ENCODE results near the gene EDARADD. TPM values are rescaled to one million over a fixed set of nuclear protein-coding genes. Genes with fewer than 3 reads are reported as not detected.
"Not testable (repeated sequence)": the region's sequence is repeated elsewhere in the genome, so short reads cannot be mapped to it uniquely, and the experiment has no call there.

Gene EDARADD
- total RNA-seq, 1 experiment from 2014 or later: 0.30 TPM

DNA sequence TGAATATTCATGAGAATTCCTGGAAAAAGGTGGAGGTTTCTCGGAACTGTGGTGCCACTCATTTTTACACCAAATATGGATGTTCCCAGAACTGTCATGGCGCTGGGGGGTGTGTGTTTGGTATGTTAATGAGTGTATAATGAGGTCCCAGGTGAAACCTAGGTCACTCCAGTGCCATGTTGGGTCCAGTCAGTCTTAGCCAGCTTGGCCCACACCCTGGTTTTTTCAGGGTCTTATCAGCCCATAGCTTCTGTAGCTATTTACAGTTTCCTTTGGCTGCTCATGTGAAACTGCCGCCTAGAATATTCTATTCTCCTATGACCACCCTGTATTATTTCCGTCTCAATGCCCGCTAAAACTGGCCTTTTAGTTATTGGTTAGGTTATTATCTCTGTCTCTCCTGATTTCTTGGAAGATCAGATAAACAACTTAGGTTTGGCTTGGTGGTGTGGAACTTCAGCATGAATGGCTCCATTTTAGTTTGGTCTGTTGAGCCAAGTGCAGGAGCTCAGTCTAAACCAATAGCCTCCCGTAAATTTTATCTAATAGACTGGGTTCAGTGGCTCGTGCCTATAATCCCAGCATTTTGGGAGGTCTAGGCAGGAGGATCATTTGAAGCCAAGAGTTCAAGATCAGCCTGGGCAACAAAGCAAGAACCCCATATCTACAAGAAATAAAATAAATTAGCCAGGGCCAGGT, 42.1 kb upstream of the EDARADD start:
- POLR2A ChIA-PET: no interaction called here
- Histone ChIP-seq H3K79me2 (ENCODE audit: insufficient read depth, low read length) (no peaks in the 10 kb centered on the region), H3K4me2 (ENCODE audit: low read length) (no peak overlapping the region), H3K36me3 (ENCODE audit: control insufficient read depth in 1 of 2, insufficient read depth in 2 of 2, low read length in 2 of 2) (no peaks in the 10 kb centered on the region), H3K4me1 (ENCODE audit: control insufficient read depth in 1 of 2, insufficient read depth in 2 of 2, low read length in 2 of 2) (no peaks in the 10 kb centered on the region), H3K27me3 (ENCODE audit: insufficient read depth, low read length) (no peaks in the 10 kb centered on the region), H3K27ac (ENCODE audit: low read depth, low read length) (no peak overlapping the region), H3K9me2 (ENCODE audit: insufficient read depth) (no peaks in the 10 kb centered on the region), H3K9me3 (ENCODE audit: control insufficient read depth in 1 of 2, insufficient read depth in 1 of 2, low read depth in 1 of 2, low read length in 2 of 2) (no peaks in the 10 kb centered on the region), H3K9ac (ENCODE audit: low read length) (no peak overlapping the region), H2AFZ (ENCODE audit: low read depth, low read length, poor library complexity, severe bottlenecking) (no peak overlapping the region), H4K20me1 (ENCODE audit: insufficient read depth) (no peaks in the 10 kb centered on the region), H3K4me3 (replicated peaks in 1 of 2; ENCODE audit: low read depth in 1 of 2, low read length in 2 of 2) (no peak overlapping the region)
- intact Hi-C loops (cut with micrococcal nuclease): no loop called here
- RAD21 ChIA-PET (ENCODE audit: low non-redundant PET in 1 of 2, low total read pairs in 2 of 2, uncharacterized antibody in 2 of 2, unreplicated experiment in 2 of 2): no interaction called here
- DNase-seq (ENCODE audit: low read depth, low spot score): no peak
- TF ChIP-seq ZFX (IDR thresholded peaks at IDR 0.05) (no peak), SIN3A (IDR thresholded peaks at IDR 0.05; ENCODE audit: low read depth) (no peak), TCF7L2 (IDR thresholded peaks at IDR 0.05; ENCODE audit: borderline replicate concordance, extremely low read depth, insufficient read depth, insufficient read length) (no peak), FOSL1 (IDR thresholded peaks at IDR 0.05; ENCODE audit: low read depth) (no peak), POLR2AphosphoS5 (IDR thresholded peaks at IDR 0.05; ENCODE audit: low read depth, low read length) (no peak), ELF1 (IDR thresholded peaks at IDR 0.05; ENCODE audit: borderline replicate concordance, low read depth) (no peak), YY1 (IDR thresholded peaks at IDR 0.05; ENCODE audit: extremely low read depth, insufficient replicate concordance, low read depth, low read length) (no peak), JUND (IDR thresholded peaks at IDR 0.05) (no peak), POLR2A (IDR thresholded peaks at IDR 0.05; ENCODE audit: borderline replicate concordance, extremely low read depth, insufficient read depth, insufficient read length) (no peak), CEBPB (IDR thresholded peaks at IDR 0.05; ENCODE audit: low read depth) (no peak), EZH2phosphoT487 (IDR thresholded peaks at IDR 0.05; ENCODE audit: borderline replicate concordance) (no peak)
- TF ChIP-seq, protein P1, sequence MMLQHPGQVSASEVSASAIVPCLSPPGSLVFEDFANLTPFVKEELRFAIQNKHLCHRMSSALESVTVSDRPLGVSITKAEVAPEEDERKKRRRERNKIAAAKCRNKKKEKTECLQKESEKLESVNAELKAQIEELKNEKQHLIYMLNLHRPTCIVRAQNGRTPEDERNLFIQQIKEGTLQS (IDR thresholded peaks at IDR 0.05): no peak
- TF ChIP-seq, protein P2, sequence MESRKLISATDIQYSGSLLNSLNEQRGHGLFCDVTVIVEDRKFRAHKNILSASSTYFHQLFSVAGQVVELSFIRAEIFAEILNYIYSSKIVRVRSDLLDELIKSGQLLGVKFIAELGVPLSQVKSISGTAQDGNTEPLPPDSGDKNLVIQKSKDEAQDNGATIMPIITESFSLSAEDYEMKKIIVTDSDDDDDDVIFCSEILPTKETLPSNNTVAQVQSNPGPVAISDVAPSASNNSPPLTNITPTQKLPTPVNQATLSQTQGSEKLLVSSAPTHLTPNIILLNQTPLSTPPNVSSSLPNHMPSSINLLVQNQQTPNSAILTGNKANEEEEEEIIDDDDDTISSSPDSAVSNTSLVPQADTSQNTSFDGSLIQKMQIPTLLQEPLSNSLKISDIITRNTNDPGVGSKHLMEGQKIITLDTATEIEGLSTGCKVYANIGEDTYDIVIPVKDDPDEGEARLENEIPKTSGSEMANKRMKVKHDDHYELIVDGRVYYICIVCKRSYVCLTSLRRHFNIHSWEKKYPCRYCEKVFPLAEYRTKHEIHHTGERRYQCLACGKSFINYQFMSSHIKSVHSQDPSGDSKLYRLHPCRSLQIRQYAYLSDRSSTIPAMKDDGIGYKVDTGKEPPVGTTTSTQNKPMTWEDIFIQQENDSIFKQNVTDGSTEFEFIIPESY (IDR thresholded peaks at IDR 0.05; ENCODE audit: extremely low read depth, insufficient replicate concordance, low read length): no peak
- TF ChIP-seq, protein P3, sequence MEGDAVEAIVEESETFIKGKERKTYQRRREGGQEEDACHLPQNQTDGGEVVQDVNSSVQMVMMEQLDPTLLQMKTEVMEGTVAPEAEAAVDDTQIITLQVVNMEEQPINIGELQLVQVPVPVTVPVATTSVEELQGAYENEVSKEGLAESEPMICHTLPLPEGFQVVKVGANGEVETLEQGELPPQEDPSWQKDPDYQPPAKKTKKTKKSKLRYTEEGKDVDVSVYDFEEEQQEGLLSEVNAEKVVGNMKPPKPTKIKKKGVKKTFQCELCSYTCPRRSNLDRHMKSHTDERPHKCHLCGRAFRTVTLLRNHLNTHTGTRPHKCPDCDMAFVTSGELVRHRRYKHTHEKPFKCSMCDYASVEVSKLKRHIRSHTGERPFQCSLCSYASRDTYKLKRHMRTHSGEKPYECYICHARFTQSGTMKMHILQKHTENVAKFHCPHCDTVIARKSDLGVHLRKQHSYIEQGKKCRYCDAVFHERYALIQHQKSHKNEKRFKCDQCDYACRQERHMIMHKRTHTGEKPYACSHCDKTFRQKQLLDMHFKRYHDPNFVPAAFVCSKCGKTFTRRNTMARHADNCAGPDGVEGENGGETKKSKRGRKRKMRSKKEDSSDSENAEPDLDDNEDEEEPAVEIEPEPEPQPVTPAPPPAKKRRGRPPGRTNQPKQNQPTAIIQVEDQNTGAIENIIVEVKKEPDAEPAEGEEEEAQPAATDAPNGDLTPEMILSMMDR (IDR thresholded peaks at IDR 0.05 in 2 of 3, conservative IDR thresholded peaks at IDR 0.05 in 1 of 3; ENCODE audit: borderline replicate concordance in 1 of 3, insufficient read depth in 1 of 3, low read depth in 2 of 3, low read length in 2 of 3): no peak
- TF ChIP-seq, protein P4, sequence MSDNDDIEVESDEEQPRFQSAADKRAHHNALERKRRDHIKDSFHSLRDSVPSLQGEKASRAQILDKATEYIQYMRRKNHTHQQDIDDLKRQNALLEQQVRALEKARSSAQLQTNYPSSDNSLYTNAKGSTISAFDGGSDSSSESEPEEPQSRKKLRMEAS (IDR thresholded peaks at IDR 0.05): no peak
- CTCF ChIA-PET: no interaction called here
- ATAC-seq: no peak
- no TSS peak for BruUV-seq (replicated peaks)

DNA sequence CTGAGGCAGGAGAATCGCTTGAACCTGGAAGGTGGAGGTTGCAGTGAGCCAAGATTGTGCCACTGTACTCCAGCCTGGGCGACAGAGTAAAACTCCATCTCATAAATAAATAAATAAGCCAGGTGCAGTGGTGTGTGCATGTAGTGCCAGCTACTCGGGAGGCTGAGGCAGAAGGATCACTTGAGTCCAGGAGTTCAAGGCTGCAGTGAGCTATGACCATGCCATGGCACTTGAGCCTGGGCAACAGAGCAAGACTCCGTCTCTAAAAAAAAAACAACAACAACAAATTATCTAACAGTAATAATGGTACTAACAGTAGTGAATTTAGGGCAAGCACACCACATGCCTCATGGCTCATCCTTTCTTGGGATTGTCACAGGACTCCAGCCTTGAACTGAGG, 41.3 kb upstream of the EDARADD start:
- CTCF ChIA-PET; H3K4me1 ChIP-seq (ENCODE audit: control insufficient read depth in 1 of 2, insufficient read depth in 2 of 2, low read length in 2 of 2); intact Hi-C loops (cut with micrococcal nuclease); H3K4me2 ChIP-seq (ENCODE audit: low read length); H3K9ac ChIP-seq (ENCODE audit: low read length); H3K4me3 ChIP-seq (replicated peaks in 1 of 2; ENCODE audit: low read depth in 1 of 2, low read length in 2 of 2); H3K27me3 ChIP-seq (ENCODE audit: insufficient read depth, low read length); H3K36me3 ChIP-seq (ENCODE audit: control insufficient read depth in 1 of 2, insufficient read depth in 2 of 2, low read length in 2 of 2); H3K9me3 ChIP-seq (ENCODE audit: control insufficient read depth in 1 of 2, insufficient read depth in 1 of 2, low read depth in 1 of 2, low read length in 2 of 2); POLR2A ChIA-PET; H4K20me1 ChIP-seq (ENCODE audit: insufficient read depth); RAD21 ChIA-PET (ENCODE audit: low non-redundant PET in 1 of 2, low total read pairs in 2 of 2, uncharacterized antibody in 2 of 2, unreplicated experiment in 2 of 2); DNase-seq (ENCODE audit: low read depth, low spot score); H3K27ac ChIP-seq (ENCODE audit: low read depth, low read length); BruUV-seq (replicated peaks); H2AFZ ChIP-seq (ENCODE audit: low read depth, low read length, poor library complexity, severe bottlenecking); H3K79me2 ChIP-seq (ENCODE audit: insufficient read depth, low read length); ATAC-seq; H3K9me2 ChIP-seq (ENCODE audit: insufficient read depth): not testable (repeated sequence)

All from HCT116 (cell line).